IPS-20b (cell line): ENCODE measurements around the gene NDC1.

Experiments used
- H3K27ac ChIP-seq: one replicate; pipeline ENCODE4 v1.5.1; 2013; ENCODE audit warnings: low read length
- H3K27me3 ChIP-seq: 2 replicates; pipeline ENCODE4 v1.6.1; 2013; ENCODE audit warnings: mild to moderate bottlenecking, low read length, inconsistent platforms; ENCODE audit not compliant: insufficient read depth
- H3K36me3 ChIP-seq: 2 replicates; pipeline ENCODE4 v1.6.1; 2013; ENCODE audit warnings: low read depth, mild to moderate bottlenecking, inconsistent platforms, low read length, moderate library complexity; ENCODE audit not compliant: insufficient read depth
- H3K4me1 ChIP-seq: 2 replicates; pipeline ENCODE4 v1.6.1; 2013; ENCODE audit warnings: mild to moderate bottlenecking, control low read depth, inconsistent platforms, low read length, moderate library complexity; ENCODE audit not compliant: insufficient read depth
- H3K4me3 ChIP-seq: 2 replicates; pipeline ENCODE4 v1.5.1; 2013; ENCODE audit warnings: mild to moderate bottlenecking, low read length, inconsistent platforms
- H3K9ac ChIP-seq: 2 replicates; pipeline ENCODE4 v1.6.1; 2013; ENCODE audit warnings: low read depth, mild to moderate bottlenecking, inconsistent platforms, low read length, moderate library complexity
- H3K9me3 ChIP-seq: 2 replicates; pipeline ENCODE4 v1.6.1; 2013; ENCODE audit warnings: mild to moderate bottlenecking, low read depth, low read length, inconsistent platforms; ENCODE audit not compliant: insufficient read depth

The NDC1 gene

GRCh38 chr1:53736290-53736689, 101.8 kb downstream of the NDC1 start:
- no peak overlapping the region for H3K27ac ChIP-seq
- H3K27me3 ChIP-seq: peaks cover 84% of the 10 kb centered on the region

GRCh38 chr1:53735681-53736080, 102.4 kb downstream of the NDC1 start:
- Histone ChIP-seq H3K4me3 (no peak overlapping the region), H3K9ac (no peak overlapping the region), H3K4me1 (peaks cover 4% of the 10 kb centered on the region; the same call in 1 of the 2 replicates), H3K27me3 (peaks cover 78% of the 10 kb centered on the region), H3K9me3 (no peaks in the 10 kb centered on the region), H3K27ac (no peak overlapping the region), H3K36me3 (no peaks in the 10 kb centered on the region)

More at GRCh38 chr1:53736290-53736689, 101.8 kb downstream of the NDC1 start:
- peaks cover 4% of the 10 kb centered on the region; the same call in 1 of the 2 replicates for H3K4me1 ChIP-seq
- no peak overlapping the region for H3K4me3 ChIP-seq
- no peaks in the 10 kb centered on the region for H3K9me3 ChIP-seq
- H3K36me3 ChIP-seq: no peaks in the 10 kb centered on the region
- H3K9ac ChIP-seq: no peak overlapping the region

- Histone ChIP-seq H3K36me3 (no peaks in the 10 kb centered on the region), H3K27ac (no peak overlapping the region), H3K4me1 (peaks cover 4% of the 10 kb centered on the region; the same call in 1 of the 2 replicates), H3K27me3 (peaks cover 74% of the 10 kb centered on the region), H3K4me3 (no peak overlapping the region), H3K9me3 (no peaks in the 10 kb centered on the region), H3K9ac (no peak overlapping the region)
These were observed 102.8 kb downstream of the NDC1 start for GRCh38 chr1:53735261-53735660.

GRCh38 chr1:53734650-53735211, 103.4 kb downstream of the NDC1 start:
- H3K4me1 ChIP-seq: peaks cover 4% of the 10 kb centered on the region; the same call in 1 of the 2 replicates
- H3K27ac ChIP-seq: no peak overlapping the region
- H3K9me3 ChIP-seq: no peaks in the 10 kb centered on the region
- no peak overlapping the region for H3K4me3 ChIP-seq
- H3K9ac ChIP-seq: no peak overlapping the region
- no peaks in the 10 kb centered on the region for H3K36me3 ChIP-seq
- H3K27me3 ChIP-seq: peaks cover 69% of the 10 kb centered on the region

DNA sequence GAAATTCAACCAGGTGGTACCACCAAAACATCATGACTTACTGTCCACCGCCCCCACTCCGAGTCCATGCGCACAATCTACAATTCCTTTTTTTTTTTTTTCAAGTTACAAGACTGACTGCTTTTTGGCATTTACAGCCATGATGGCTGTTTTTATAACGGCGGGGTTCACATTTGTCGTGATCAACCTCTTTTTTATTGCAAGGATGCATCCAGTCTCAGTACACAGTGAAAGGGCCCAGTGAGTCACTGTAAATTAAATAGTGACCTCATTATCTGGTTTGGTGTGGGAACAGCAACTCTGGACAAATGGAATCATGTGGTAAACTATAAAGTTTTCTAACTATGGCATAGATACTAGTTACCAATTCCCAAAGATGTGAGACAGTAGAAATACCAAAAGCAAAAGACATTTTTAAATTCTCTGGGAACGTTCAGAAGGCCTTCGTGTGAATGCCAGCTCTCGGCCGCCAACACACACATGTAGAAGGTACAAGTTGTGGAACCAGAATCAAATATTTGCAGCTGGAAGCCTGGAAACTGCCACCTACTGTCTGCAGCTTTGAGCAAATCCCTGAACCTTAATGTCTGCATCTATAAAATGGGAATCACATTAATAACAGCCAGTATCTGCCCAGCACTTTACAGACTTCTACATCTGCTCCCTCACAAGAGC, 104.0 kb downstream of the NDC1 start:
- Histone ChIP-seq H3K27me3 (peaks cover 63% of the 10 kb centered on the region), H3K27ac (no peak overlapping the region), H3K9ac (no peak overlapping the region), H3K4me3 (no peak overlapping the region), H3K4me1 (peaks cover 4% of the 10 kb centered on the region; the same call in 1 of the 2 replicates), H3K36me3 (no peaks in the 10 kb centered on the region), H3K9me3 (no peaks in the 10 kb centered on the region)

- Histone ChIP-seq H3K4me3 (no peak overlapping the region), H3K36me3 (no peaks in the 10 kb centered on the region), H3K27ac (no peak overlapping the region), H3K9ac (no peak overlapping the region), H3K27me3 (peaks cover 58% of the 10 kb centered on the region), H3K4me1 (peaks cover 4% of the 10 kb centered on the region; the same call in 1 of the 2 replicates), H3K9me3 (no peaks in the 10 kb centered on the region)
These were observed 104.6 kb downstream of the NDC1 start for GRCh38 chr1:53733447-53733931.

DNA sequence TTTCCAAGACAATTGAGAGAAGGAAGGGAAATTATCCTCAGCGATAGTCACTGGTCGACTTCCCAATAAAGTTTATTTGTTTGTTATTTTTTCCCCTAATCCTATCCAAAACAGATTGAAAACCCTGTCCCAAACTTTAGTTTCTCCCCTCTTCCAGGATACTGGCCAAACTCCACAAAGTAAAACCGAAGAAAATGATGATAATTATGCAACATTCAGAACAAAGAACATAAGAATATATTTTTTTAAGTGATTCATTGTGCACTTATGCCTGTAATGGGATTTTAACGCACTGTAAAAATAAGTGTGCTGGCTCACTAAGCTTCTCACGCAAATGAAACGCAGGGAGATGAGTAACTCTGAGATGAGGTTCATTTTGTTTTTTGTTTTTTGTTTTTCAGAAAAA, 105.2 kb downstream of the NDC1 start:
- Histone ChIP-seq H3K9ac (no peak overlapping the region), H3K9me3 (no peaks in the 10 kb centered on the region), H3K36me3 (no peaks in the 10 kb centered on the region), H3K27me3 (peaks cover 53% of the 10 kb centered on the region), H3K4me1 (peaks cover 4% of the 10 kb centered on the region; the same call in 1 of the 2 replicates), H3K4me3 (no peak overlapping the region), H3K27ac (no peak overlapping the region)

GRCh38 chr1:53732409-53732808, 105.7 kb downstream of the NDC1 start:
- no peaks in the 10 kb centered on the region for H3K9me3 ChIP-seq
- no peak overlapping the region for H3K9ac ChIP-seq
- H3K4me3 ChIP-seq: no peak overlapping the region
- H3K4me1 ChIP-seq: peaks cover 4% of the 10 kb centered on the region; the same call in 1 of the 2 replicates
- H3K27ac ChIP-seq: no peak overlapping the region
- no peaks in the 10 kb centered on the region for H3K36me3 ChIP-seq
- H3K27me3 ChIP-seq: peaks cover 48% of the 10 kb centered on the region

GRCh38 chr1:53731779-53732305, 106.3 kb downstream of the NDC1 start:
- Histone ChIP-seq H3K9me3 (no peaks in the 10 kb centered on the region), H3K27me3 (peaks cover 42% of the 10 kb centered on the region), H3K4me1 (peaks cover 4% of the 10 kb centered on the region; the same call in 1 of the 2 replicates), H3K36me3 (no peaks in the 10 kb centered on the region), H3K27ac (no peak overlapping the region), H3K4me3 (no peak overlapping the region), H3K9ac (no peak overlapping the region)

DNA sequence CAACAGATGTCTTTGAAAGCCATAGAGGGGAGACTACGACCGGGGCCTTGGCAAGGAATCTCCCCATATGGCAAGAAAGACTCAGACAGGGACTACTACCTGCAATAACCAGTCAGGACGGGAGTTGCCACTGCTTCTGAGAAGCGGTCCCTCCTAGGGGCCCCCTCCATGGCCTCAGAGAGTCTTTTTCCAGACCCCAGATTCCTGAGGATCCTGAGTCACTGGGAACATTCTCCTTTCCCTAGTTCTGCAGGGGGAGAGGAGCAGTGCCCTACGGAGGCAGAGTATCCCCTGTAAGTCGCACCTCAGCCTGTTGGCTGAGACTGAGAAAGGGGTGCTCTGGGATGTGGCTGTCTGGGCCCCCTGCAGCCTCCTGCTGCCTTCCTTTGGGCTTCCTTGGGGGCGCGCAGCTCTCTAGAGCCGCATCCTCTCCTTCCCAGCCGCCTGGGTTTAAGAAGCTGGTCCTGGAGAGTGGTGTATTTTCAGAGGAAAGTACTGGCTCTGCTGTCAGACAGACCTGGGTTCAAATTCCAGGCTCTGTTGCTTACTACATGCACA, 107.0 kb downstream of the NDC1 start:
- Histone ChIP-seq H3K9me3 (no peaks in the 10 kb centered on the region), H3K9ac (no peak overlapping the region), H3K27me3 (peaks cover 35% of the 10 kb centered on the region), H3K4me3 (no peak overlapping the region), H3K36me3 (no peaks in the 10 kb centered on the region), H3K4me1 (peaks cover 4% of the 10 kb centered on the region; the same call in 1 of the 2 replicates), H3K27ac (no peak overlapping the region)

- Histone ChIP-seq H3K9me3 (no peaks in the 10 kb centered on the region), H3K4me3 (no peak overlapping the region), H3K9ac (no peak overlapping the region), H3K27me3 (peaks cover 27% of the 10 kb centered on the region), H3K27ac (no peak overlapping the region), H3K36me3 (no peaks in the 10 kb centered on the region), H3K4me1 (peaks cover 3% of the 10 kb centered on the region; the same call in 1 of the 2 replicates)
These were observed 107.8 kb downstream of the NDC1 start for GRCh38 chr1:53730224-53730865.
